Esophagus muscularis mucosa (tissue), 4 donors: ENCODE results near the gene SMARCC2. TPM values are rescaled to one million over a fixed set of nuclear protein-coding genes. Genes with fewer than 3 reads are reported as not detected.
A peak's percentile ranks its signal among the peaks of the same experiment; 100 is the strongest.

Experiments
- DNase-seq: peaks from one replicate; pipeline ENCODE4 v3.0.0-alpha.2; 2017; ENCODE audit errors: extremely low spot score
- H3K27ac ChIP-seq, 4 donors: fragments of 200-600 bp; sonication (generic); replicated peaks in 1 of 4; 1 replicate in 3 of 4; 2 replicates in 1 of 4; pipeline ENCODE4 v1.5.1; 2016 to 2019; ENCODE audit warnings: mild to moderate bottlenecking in 1 of 4
- H3K27me3 ChIP-seq, 4 donors: fragments of 200-600 bp; sonication (generic); one replicate each; pipeline versions ENCODE4 v1.5.1 to v1.6.0; 2016 to 2019
- H3K36me3 ChIP-seq, 4 donors: fragments of 200-600 bp; sonication (generic); one replicate each; pipeline ENCODE4 v1.5.1; 2016 to 2019
- H3K4me1 ChIP-seq, 4 donors: fragments of 200-600 bp; sonication (generic); one replicate each; pipeline ENCODE4 v1.5.1; 2016 to 2019
- H3K4me3 ChIP-seq, 4 donors: fragments of 200-600 bp; sonication (generic); 1 replicate in 2 of 4; 2 replicates in 2 of 4; pipeline ENCODE4 v1.5.1; 2016 to 2019; ENCODE audit warnings: mild to moderate bottlenecking in 4 of 4, moderate library complexity in 1 of 4
- H3K9me3 ChIP-seq, 4 donors: fragments of 200-600 bp; sonication (generic); 1 replicate in 3 of 4; 2 replicates in 1 of 4; pipeline ENCODE4 v1.5.1; 2016 to 2019
- EP300 ChIP-seq: sonication (generic); formaldehyde crosslinking; IDR thresholded peaks from one replicate; pipeline ENCODE4 v1.6.1; 2017; ENCODE audit warnings: antibody characterized with exemption
- POLR2A ChIP-seq: fragments of 450-650 bp; IDR thresholded peaks from one replicate; pipeline ENCODE4 v1.6.1; 2017; ENCODE audit warnings: antibody characterized with exemption, moderate library complexity, mild to moderate bottlenecking, low read depth
- POLR2AphosphoS5 ChIP-seq, 2 donors: sonication (generic); formaldehyde crosslinking; IDR thresholded peaks; one replicate each; pipeline ENCODE4 v1.6.1; 2017; ENCODE audit warnings: antibody characterized with exemption in 2 of 2
- WGBS: methylation state at CpG from one replicate; pipeline ENCODE4 v1.1.5; 2018; 5-methylcytosine and 5-hydroxymethylcytosine counted together
- intact Hi-C: fragments of 100-400 bp; cut with DNase I; formaldehyde crosslinking; loops from one replicate; pipeline ENCODE4 v1.15.1; 2023
- total RNA-seq, 4 donors: library from RNA; depleted of rRNA; stranded (reverse); fragments of >200 nt; gene quantifications; one replicate each; pipeline versions ENCODE4 v1.1.0 to v1.2.1, GENCODE V29; 2016
- TF ChIP-seq, protein P1 (sequence below), 3 experiments: fragments of 200-600 bp in 2 of 3; fragments of 450-650 bp in 1 of 3; sonication (generic) in 2 of 3; IDR thresholded peaks; one replicate each; pipeline ENCODE4 v1.5.1; 2017 to 2019; ENCODE audit warnings: antibody characterized with exemption in 3 of 3, mild to moderate bottlenecking in 2 of 3, moderate library complexity in 1 of 3

The SMARCC2 gene
- total RNA-seq, 4 donors from 2014 or later, result 62.1 to 111 (median 94.3) TPM

DNA sequence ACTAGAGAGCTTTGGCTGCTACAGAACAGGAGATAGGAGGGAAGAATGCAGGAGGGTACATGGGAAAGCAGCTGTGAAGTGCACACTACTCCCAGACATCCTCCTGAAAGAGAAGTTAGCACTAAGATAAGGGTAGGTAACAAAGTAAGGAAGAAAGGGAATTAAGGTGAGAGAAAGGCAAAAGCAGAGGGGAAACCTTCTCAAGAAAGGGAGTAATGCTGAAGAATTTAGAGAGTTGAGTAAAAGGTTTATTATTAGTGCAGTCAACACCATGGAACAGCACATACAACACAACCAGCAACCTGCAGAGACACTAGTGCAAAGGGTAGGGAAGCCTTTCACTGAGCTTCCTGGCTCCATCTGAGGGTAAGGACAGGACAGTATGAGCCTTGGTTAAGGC is 15.0 kb upstream of the SMARCC2 start:
- Histone ChIP-seq H3K27me3 (no peaks in the 10 kb centered on the region), H3K4me1 (peaks cover 0 to 12% (median 4%) of the 10 kb centered on the region in 4 donors), H3K36me3 (peaks cover 32 to 53% (median 52%) of the 10 kb centered on the region in 4 donors), H3K4me3 (no peak overlapping the region), H3K27ac (no peak overlapping the region), H3K9me3 (no peaks in the 10 kb centered on the region)
- no peak for DNase-seq
- intact Hi-C loops, result no loop called here
- TF ChIP-seq POLR2A, result no peak
- TF ChIP-seq POLR2AphosphoS5 (IDR thresholded peaks at IDR 0.05), result no peak
- TF ChIP-seq, protein P1, sequence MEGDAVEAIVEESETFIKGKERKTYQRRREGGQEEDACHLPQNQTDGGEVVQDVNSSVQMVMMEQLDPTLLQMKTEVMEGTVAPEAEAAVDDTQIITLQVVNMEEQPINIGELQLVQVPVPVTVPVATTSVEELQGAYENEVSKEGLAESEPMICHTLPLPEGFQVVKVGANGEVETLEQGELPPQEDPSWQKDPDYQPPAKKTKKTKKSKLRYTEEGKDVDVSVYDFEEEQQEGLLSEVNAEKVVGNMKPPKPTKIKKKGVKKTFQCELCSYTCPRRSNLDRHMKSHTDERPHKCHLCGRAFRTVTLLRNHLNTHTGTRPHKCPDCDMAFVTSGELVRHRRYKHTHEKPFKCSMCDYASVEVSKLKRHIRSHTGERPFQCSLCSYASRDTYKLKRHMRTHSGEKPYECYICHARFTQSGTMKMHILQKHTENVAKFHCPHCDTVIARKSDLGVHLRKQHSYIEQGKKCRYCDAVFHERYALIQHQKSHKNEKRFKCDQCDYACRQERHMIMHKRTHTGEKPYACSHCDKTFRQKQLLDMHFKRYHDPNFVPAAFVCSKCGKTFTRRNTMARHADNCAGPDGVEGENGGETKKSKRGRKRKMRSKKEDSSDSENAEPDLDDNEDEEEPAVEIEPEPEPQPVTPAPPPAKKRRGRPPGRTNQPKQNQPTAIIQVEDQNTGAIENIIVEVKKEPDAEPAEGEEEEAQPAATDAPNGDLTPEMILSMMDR (IDR thresholded peaks at IDR 0.05), result no peak
- TF ChIP-seq EP300, result no peak

GRCh38 chr12:56202838-56203237 is 13.6 kb upstream of the SMARCC2 start:
- Histone ChIP-seq H3K4me3 (no peak overlapping the region), H3K27me3 (no peaks in the 10 kb centered on the region), H3K27ac (no peak overlapping the region), H3K9me3 (no peaks in the 10 kb centered on the region), H3K36me3 (peaks cover 17 to 39% (median 38%) of the 10 kb centered on the region in 4 donors), H3K4me1 (peaks cover 0 to 12% (median 4%) of the 10 kb centered on the region in 4 donors)
- intact Hi-C loops, result no loop called here
- TF ChIP-seq EP300 (no peak), POLR2A (no peak), POLR2AphosphoS5 (IDR thresholded peaks at IDR 0.05) (no peak)
- TF ChIP-seq, protein P1 (IDR thresholded peaks at IDR 0.05), result no peak
- DNase-seq, result no peak
- WGBS, result 63% methylated on average over 2 of the region's 2 CpGs

- Histone ChIP-seq H3K36me3 (peaks cover 12 to 34% (median 33%) of the 10 kb centered on the region in 4 donors), H3K27ac (peak overlapping the region in 1 of 4 donors; percentile 16), H3K4me1 (peaks cover 0 to 12% (median 4%) of the 10 kb centered on the region in 4 donors), H3K4me3 (no peak overlapping the region), H3K27me3 (no peaks in the 10 kb centered on the region), H3K9me3 (no peaks in the 10 kb centered on the region)
- no peak for DNase-seq
- TF ChIP-seq, protein P1 (IDR thresholded peaks at IDR 0.05), result no peak
- TF ChIP-seq POLR2A (no peak), POLR2AphosphoS5 (IDR thresholded peaks at IDR 0.05) (peak in 1 of 2 donors; percentile 11)
- intact Hi-C loops, result no loop called here
- 30% methylated on average over 1 of the region's 1 CpG for WGBS
These were observed 13.1 kb upstream of the SMARCC2 start for GRCh38 chr12:56202366-56202765.

DNA sequence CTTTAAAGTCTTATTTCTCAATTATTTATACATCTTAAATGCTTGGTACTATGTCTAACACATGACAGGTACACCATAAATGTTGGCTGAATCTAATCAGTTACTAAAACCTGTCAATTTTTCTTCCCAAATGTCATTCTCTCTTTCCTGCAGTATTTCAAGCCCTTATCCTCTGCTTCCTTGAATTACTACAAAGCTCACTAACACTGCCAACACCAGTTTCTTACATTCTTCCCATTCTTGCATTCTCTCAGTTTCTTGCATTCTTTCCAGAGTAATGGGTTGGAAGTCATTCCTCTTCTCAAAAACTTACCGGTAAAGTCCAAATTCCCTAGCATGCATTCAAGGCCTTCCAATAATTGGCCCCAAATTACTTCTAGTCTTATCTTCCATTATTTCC is 9.6 kb upstream of the SMARCC2 start:
- 68% methylated on average over 1 of the region's 1 CpG for WGBS
- peaks cover 0 to 8% (median 5%) of the 10 kb centered on the region in 4 donors for H3K4me1 ChIP-seq
- H3K9me3 ChIP-seq, result no peaks in the 10 kb centered on the region
- no peak overlapping the region for H3K4me3 ChIP-seq
- H3K27ac ChIP-seq, result no peak overlapping the region
- no peaks in the 10 kb centered on the region for H3K27me3 ChIP-seq
- TF ChIP-seq POLR2A, result no peak
- TF ChIP-seq, protein P1 (IDR thresholded peaks at IDR 0.05), result no peak
- no peak for TF ChIP-seq EP300
- TF ChIP-seq POLR2AphosphoS5 (IDR thresholded peaks at IDR 0.05), result no peak
- DNase-seq, result no peak
- no peaks in the 10 kb centered on the region for H3K36me3 ChIP-seq
- intact Hi-C loops, result loop anchor here (5.0 kb wide), 1 partner anchor 58 kb away; the partner anchor contains the start of gene ANKRD52
